Measurements from ENCODE around the gene ZBTB3. TPM values are rescaled to one million over a fixed set of nuclear protein-coding genes. Genes with fewer than 3 reads are reported as not detected.

Gene ZBTB3
- total RNA-seq: 1 to 10 TPM; 8.4 to 9.7 TPM

- POLR2A ChIA-PET: interaction anchor here (0.5 to 2.7 kb wide), 27 partner anchors 8 to 209 kb away, joined by 3 to 32 read pairs (median 5); partner anchors contain the start of genes C11orf98, CSKMT, EEF1G and HNRNPUL2
- peak within 1 kb of the TSS; percentile 99 for H3K27ac Mint-ChIP-seq
- peaks cover 8% of the 10 kb centered on the region for H3K36me3 Mint-ChIP-seq
- no peaks in the 10 kb centered on the region for H3K9me3 Mint-ChIP-seq
- DNase-seq: peak; percentile 98
- no peaks in the 10 kb centered on the region for H3K27me3 Mint-ChIP-seq
- CTCF ChIA-PET: interaction anchor here (0.6 to 3.0 kb wide), 15 partner anchors 8 to 1454 kb away, joined by 3 to 32 read pairs (median 4); partner anchors contain the start of genes POLR2G, SLC3A2, TAF6L and TMEM179B
- intact Hi-C loops (cut with micrococcal nuclease): loop anchor here (1.0 to 5.0 kb wide), 4 partner anchors 17 to 51 kb away; partner anchors contain the start of genes BSCL2, GNG3, NXF1 and TAF6L
- H3K4me1 Mint-ChIP-seq (ENCODE audit: low read depth): peaks cover 23% of the 10 kb centered on the region
- H3K4me3 Mint-ChIP-seq: peak within 1 kb of the TSS; percentile 99
Measured at GRCh38 chr11:62753736-62754603, at the start of gene ZBTB3. TSS of gene ZBTB3 (minus strand) at chr11:62754160. CDS start at chr11:62753664, 496 bp downstream.

- H3K4me1 Mint-ChIP-seq (ENCODE audit: low read depth): peaks cover 27% of the 10 kb centered on the region
- POLR2A ChIA-PET: interaction anchor here (0.8 to 1.6 kb wide), 6 partner anchors 11 to 54 kb away, joined by 3 to 5 read pairs (median 4); no protein-coding TSS in a partner anchor
- no peak overlapping the region for H3K27ac Mint-ChIP-seq
- no peak for DNase-seq
- no peaks in the 10 kb centered on the region for H3K9me3 Mint-ChIP-seq
- no peaks in the 10 kb centered on the region for H3K27me3 Mint-ChIP-seq
- CTCF ChIA-PET: interaction anchor here (1.0 to 3.2 kb wide), 2 partner anchors 10 to 15 kb away, joined by 3 to 14 read pairs; partner anchors contain the start of gene TMEM179B
- peaks cover 63% of the 10 kb centered on the region for H3K36me3 Mint-ChIP-seq
- no peak overlapping the region for H3K4me3 Mint-ChIP-seq
- intact Hi-C loops (cut with micrococcal nuclease): no loop called here
Measured at GRCh38 chr11:62801071-62801470, 47.1 kb upstream of the ZBTB3 start.

- ChIA-PET CTCF (interaction anchor here (3.2 kb wide), 1 partner anchor 13 kb away, joined by 14 read pairs; the partner anchor contains the start of gene TMEM179B), POLR2A (no interaction called here)
- Mint-ChIP-seq H3K27ac (no peak overlapping the region), H3K4me1 (ENCODE audit: low read depth) (peaks cover 26% of the 10 kb centered on the region), H3K36me3 (peaks cover 73% of the 10 kb centered on the region), H3K4me3 (no peak overlapping the region), H3K27me3 (no peaks in the 10 kb centered on the region), H3K9me3 (no peaks in the 10 kb centered on the region)
- intact Hi-C loops (cut with micrococcal nuclease): no loop called here
- no peak for DNase-seq
Measured at GRCh38 chr11:62799486-62799885, 45.5 kb upstream of the ZBTB3 start.

- DNase-seq: no peak
- ChIA-PET CTCF (interaction anchor here (4.0 kb wide), 1 partner anchor 9 kb away, joined by 37 read pairs; the partner anchor contains the start of gene TMEM179B), POLR2A (interaction anchor here (0.8 to 1.3 kb wide), 2 partner anchors 10 to 20 kb away, joined by 3 read pairs; no protein-coding TSS in a partner anchor)
- intact Hi-C loops (cut with micrococcal nuclease): no loop called here
- H3K4me1 Mint-ChIP-seq (ENCODE audit: low read depth): peaks cover 9% of the 10 kb centered on the region
- peaks cover 61% of the 10 kb centered on the region for H3K36me3 Mint-ChIP-seq
- H3K27me3 Mint-ChIP-seq: no peaks in the 10 kb centered on the region
- H3K9me3 Mint-ChIP-seq: no peaks in the 10 kb centered on the region
- peak overlapping the region; percentile 8 for H3K27ac Mint-ChIP-seq
- H3K4me3 Mint-ChIP-seq: no peak overlapping the region
Measured at GRCh38 chr11:62796281-62796680, 42.3 kb upstream of the ZBTB3 start.

- CTCF ChIA-PET: interaction anchor here (1.0 to 4.0 kb wide), 3 partner anchors 7 to 51 kb away, joined by 3 to 37 read pairs (median 4); partner anchors contain the start of genes NXF1 and TMEM179B
- POLR2A ChIA-PET: interaction anchor here (0.7 to 2.3 kb wide), 4 partner anchors 12 to 72 kb away, joined by 3 to 11 read pairs (median 4); partner anchors contain the start of gene NXF1
Measured at GRCh38 chr11:62794201-62794775, 40.3 kb upstream of the ZBTB3 start.

GRCh38 chr11:62792202-62792575, 38.2 kb upstream of the ZBTB3 start:
- Mint-ChIP-seq H3K27ac (peak overlapping the region; percentile 87), H3K4me1 (ENCODE audit: low read depth) (peaks cover 37% of the 10 kb centered on the region), H3K9me3 (no peaks in the 10 kb centered on the region), H3K36me3 (peaks cover 52% of the 10 kb centered on the region), H3K27me3 (no peaks in the 10 kb centered on the region), H3K4me3 (peak overlapping the region; percentile 87)
- intact Hi-C loops (cut with micrococcal nuclease): loop anchor here (1.0 kb wide), 3 partner anchors 12 to 47 kb away; partner anchors contain the start of genes STX5, TEX54 and WDR74
- DNase-seq: no peak
- CTCF ChIA-PET: interaction anchor here (0.9 kb wide), 1 partner anchor 46 kb away, joined by 3 read pairs; no protein-coding TSS in a partner anchor
- POLR2A ChIA-PET: interaction anchor here (1.0 to 7.7 kb wide), 5 partner anchors 12 to 63 kb away, joined by 3 to 96 read pairs (median 4); partner anchors contain the start of gene WDR74

More at GRCh38 chr11:62794201-62794775, 40.3 kb upstream of the ZBTB3 start:
- intact Hi-C loops (cut with micrococcal nuclease): no loop called here
- no peaks in the 10 kb centered on the region for H3K9me3 Mint-ChIP-seq
- H3K4me3 Mint-ChIP-seq: no peak overlapping the region
- H3K36me3 Mint-ChIP-seq: peaks cover 56% of the 10 kb centered on the region
- peak overlapping the region; percentile 2 for H3K27ac Mint-ChIP-seq
- H3K4me1 Mint-ChIP-seq (ENCODE audit: low read depth): peaks cover 26% of the 10 kb centered on the region
- H3K27me3 Mint-ChIP-seq: no peaks in the 10 kb centered on the region
- no peak for DNase-seq

GRCh38 chr11:62791501-62792201, 37.7 kb upstream of the ZBTB3 start, which contains the start of gene TMEM223:
TSS of gene TMEM223 (minus strand) at chr11:62792006. CDS start at chr11:62791994, 12 bp downstream.
- H3K27ac Mint-ChIP-seq: peak within 1 kb of the TSS; percentile 87
- ChIA-PET CTCF (interaction anchor here (0.7 to 1.1 kb wide), 4 partner anchors 9 to 111 kb away, joined by 3 read pairs; no protein-coding TSS in a partner anchor), POLR2A (interaction anchor here (0.9 to 7.7 kb wide), 8 partner anchors 11 to 70 kb away, joined by 3 to 96 read pairs (median 4); partner anchors contain the start of genes STX5, TEX54, WDR74 and ZBTB3)
- H3K36me3 Mint-ChIP-seq: peaks cover 51% of the 10 kb centered on the region
- no peaks in the 10 kb centered on the region for H3K9me3 Mint-ChIP-seq
- no peaks in the 10 kb centered on the region for H3K27me3 Mint-ChIP-seq
- H3K4me1 Mint-ChIP-seq (ENCODE audit: low read depth): peaks cover 37% of the 10 kb centered on the region
- H3K4me3 Mint-ChIP-seq: peak within 1 kb of the TSS; percentile 87
- intact Hi-C loops (cut with micrococcal nuclease): loop anchor here (1.0 kb wide), 4 partner anchors 13 to 90 kb away; partner anchors contain the start of genes STX5, TEX54 and WDR74
- peak; percentile 94 for DNase-seq

- H3K27ac Mint-ChIP-seq: peak overlapping the region; percentile 93
- no peak overlapping the region for H3K4me3 Mint-ChIP-seq
- DNase-seq: no peak
- H3K36me3 Mint-ChIP-seq: peaks cover 33% of the 10 kb centered on the region
- H3K27me3 Mint-ChIP-seq: no peaks in the 10 kb centered on the region
- intact Hi-C loops (cut with micrococcal nuclease): no loop called here
- H3K9me3 Mint-ChIP-seq: no peaks in the 10 kb centered on the region
- H3K4me1 Mint-ChIP-seq (ENCODE audit: low read depth): peaks cover 45% of the 10 kb centered on the region
- ChIA-PET POLR2A (interaction anchor here (0.8 to 7.7 kb wide), 5 partner anchors 11 to 66 kb away, joined by 3 to 96 read pairs (median 7); partner anchors contain the start of genes HNRNPUL2 and WDR74), CTCF (interaction anchor here (0.9 to 4.0 kb wide), 4 partner anchors 36 to 72 kb away, joined by 3 to 39 read pairs (median 4); partner anchors contain the start of gene ZBTB3)
Measured at GRCh38 chr11:62789576-62789975, 35.6 kb upstream of the ZBTB3 start.

GRCh38 chr11:62788991-62789390, 35.0 kb upstream of the ZBTB3 start:
- POLR2A ChIA-PET: interaction anchor here (1.8 to 7.7 kb wide), 4 partner anchors 51 to 124 kb away, joined by 7 to 96 read pairs (median 11); partner anchors contain the start of genes C11orf98, CSKMT, HNRNPUL2 and WDR74
- Mint-ChIP-seq H3K36me3 (peaks cover 28% of the 10 kb centered on the region), H3K27ac (peak overlapping the region; percentile 93), H3K4me3 (peak overlapping the region; percentile 95), H3K27me3 (no peaks in the 10 kb centered on the region), H3K4me1 (ENCODE audit: low read depth) (peaks cover 45% of the 10 kb centered on the region), H3K9me3 (no peaks in the 10 kb centered on the region)
- no peak for DNase-seq
- intact Hi-C loops (cut with micrococcal nuclease): no loop called here
- CTCF ChIA-PET: interaction anchor here (1.1 to 4.0 kb wide), 3 partner anchors 15 to 55 kb away, joined by 3 to 89 read pairs (median 39); partner anchors contain the start of gene TAF6L

- intact Hi-C loops (cut with micrococcal nuclease): loop anchor here (1.0 kb wide), 7 partner anchors 16 to 94 kb away; partner anchors contain the start of genes HNRNPUL2, NXF1, TAF6L and WDR74
- H3K4me1 Mint-ChIP-seq (ENCODE audit: low read depth): peaks cover 39% of the 10 kb centered on the region
- no peaks in the 10 kb centered on the region for H3K9me3 Mint-ChIP-seq
- peak; percentile 98 for DNase-seq
- peak within 1 kb of the TSS; percentile 95 for H3K4me3 Mint-ChIP-seq
- peaks cover 21% of the 10 kb centered on the region for H3K36me3 Mint-ChIP-seq
- H3K27ac Mint-ChIP-seq: peak within 1 kb of the TSS; percentile 93
- H3K27me3 Mint-ChIP-seq: no peaks in the 10 kb centered on the region
- ChIA-PET POLR2A (interaction anchor here (0.9 to 7.7 kb wide), 22 partner anchors 10 to 196 kb away, joined by 3 to 96 read pairs (median 8); partner anchors contain the start of genes C11orf98, CSKMT, HNRNPUL2 and INTS5), CTCF (interaction anchor here (0.6 to 4.1 kb wide), 41 partner anchors 9 to 237 kb away, joined by 3 to 89 read pairs (median 7); partner anchors contain the start of genes B3GAT3, C11orf98, CSKMT and HNRNPUL2)
Measured at GRCh38 chr11:62787005-62787759, 33.2 kb upstream of the ZBTB3 start, which contains the start of gene TMEM179B. TSS of gene TMEM179B (plus strand) at chr11:62787402. CDS start at chr11:62787432, 30 bp downstream.
